VCaP (cell line): Measurements from ENCODE around the gene EPHA3.

Source experiments
- H3K27ac ChIP-seq: fragments of 450-650 bp; 2 replicates; pipeline ENCODE4 v1.5.1; 2017
- CTCF ChIP-seq: fragments of 450-650 bp; conservative IDR thresholded peaks from 2 replicates; pipeline ENCODE4 v1.5.1; 2017; ENCODE audit warnings: mild to moderate bottlenecking, moderate library complexity

Gene EPHA3

GRCh38 chr3:89198591-89198990 lies 91.2 kb downstream of the EPHA3 start:
- H3K27ac ChIP-seq = no peak overlapping the region
- no peak for TF ChIP-seq CTCF

GRCh38 chr3:89212619-89213018 lies 105.2 kb downstream of the EPHA3 start:
- no peak overlapping the region for H3K27ac ChIP-seq
- TF ChIP-seq CTCF = no peak

GRCh38 chr3:89216016-89216739 lies 108.8 kb downstream of the EPHA3 start:
- no peak for TF ChIP-seq CTCF
- no peak overlapping the region for H3K27ac ChIP-seq

GRCh38 chr3:89217148-89217685 lies 109.8 kb downstream of the EPHA3 start:
- no peak for TF ChIP-seq CTCF
- no peak overlapping the region for H3K27ac ChIP-seq

- TF ChIP-seq CTCF = no peak
- no peak overlapping the region for H3K27ac ChIP-seq
These were observed 114.5 kb downstream of the EPHA3 start for GRCh38 chr3:89221924-89222323.

- no peak for TF ChIP-seq CTCF
- no peak overlapping the region for H3K27ac ChIP-seq
These were observed 115.8 kb downstream of the EPHA3 start for GRCh38 chr3:89223188-89223587.

GRCh38 chr3:89227218-89227617 lies 119.8 kb downstream of the EPHA3 start:
- no peak for TF ChIP-seq CTCF
- no peak overlapping the region for H3K27ac ChIP-seq
